HG03060 (cell line): ENCODE results near the gene BCAS1.
A peak's percentile ranks its signal among the peaks of the same experiment; 100 is the strongest.

Experiments used
- ATAC-seq: cut with Tn5 transposase; IDR thresholded peaks from one replicate; pipeline ENCODE4 v1.9.1; 2021; ENCODE audit warnings: low read depth, moderate number of reproducible peaks; ENCODE audit not compliant: unreplicated experiment

The BCAS1 gene

GRCh38 chr20:53949319-53949839, 121.0 kb downstream of the BCAS1 start:
- peak; percentile 78 for ATAC-seq

GRCh38 chr20:53948383-53949318, 121.7 kb downstream of the BCAS1 start:
- ATAC-seq: no peak

GRCh38 chr20:53947501-53948195, 122.7 kb downstream of the BCAS1 start:
- no peak for ATAC-seq

GRCh38 chr20:53946106-53946505, 124.3 kb downstream of the BCAS1 start:
- no peak for ATAC-seq

- ATAC-seq: no peak
Measured at GRCh38 chr20:53945478-53945877, 124.9 kb downstream of the BCAS1 start.

GRCh38 chr20:53944796-53945195, 125.6 kb downstream of the BCAS1 start:
- no peak for ATAC-seq

GRCh38 chr20:53943522-53944291, 126.7 kb downstream of the BCAS1 start:
- no peak for ATAC-seq

GRCh38 chr20:53942973-53943372, 127.4 kb downstream of the BCAS1 start:
- no peak for ATAC-seq

- ATAC-seq: no peak
Measured at GRCh38 chr20:53942472-53942816, 128.0 kb downstream of the BCAS1 start.

GRCh38 chr20:53941680-53942471, 128.5 kb downstream of the BCAS1 start:
- ATAC-seq: peak; percentile 39

- ATAC-seq: no peak
Measured at GRCh38 chr20:53940907-53941545, 129.4 kb downstream of the BCAS1 start.

GRCh38 chr20:53940360-53940702, 130.1 kb downstream of the BCAS1 start:
- ATAC-seq: no peak

- no peak for ATAC-seq
Measured at GRCh38 chr20:53939572-53940359, 130.6 kb downstream of the BCAS1 start.

GRCh38 chr20:53939190-53939571, 131.2 kb downstream of the BCAS1 start:
- ATAC-seq: no peak

GRCh38 chr20:53938739-53939138, 131.7 kb downstream of the BCAS1 start:
- ATAC-seq: no peak

GRCh38 chr20:53937929-53938367, 132.4 kb downstream of the BCAS1 start:
- ATAC-seq: no peak

GRCh38 chr20:53937339-53937741, 133.1 kb downstream of the BCAS1 start:
- no peak for ATAC-seq

- no peak for ATAC-seq
Measured at GRCh38 chr20:53935344-53936084, 134.9 kb downstream of the BCAS1 start.
